ENCODE results near the gene FRYL.

FRYL gene

GRCh38 chr4:48475770-48476169 is 304.3 kb downstream of the FRYL start:
- TF ChIP-seq CTCF (IDR thresholded peaks at IDR 0.05; ENCODE audit: insufficient read depth, missing control alignments) = no peak
- DNase-seq (ENCODE audit: insufficient read length, low spot score) (no peak), FAIRE-seq (no peak)

DNA sequence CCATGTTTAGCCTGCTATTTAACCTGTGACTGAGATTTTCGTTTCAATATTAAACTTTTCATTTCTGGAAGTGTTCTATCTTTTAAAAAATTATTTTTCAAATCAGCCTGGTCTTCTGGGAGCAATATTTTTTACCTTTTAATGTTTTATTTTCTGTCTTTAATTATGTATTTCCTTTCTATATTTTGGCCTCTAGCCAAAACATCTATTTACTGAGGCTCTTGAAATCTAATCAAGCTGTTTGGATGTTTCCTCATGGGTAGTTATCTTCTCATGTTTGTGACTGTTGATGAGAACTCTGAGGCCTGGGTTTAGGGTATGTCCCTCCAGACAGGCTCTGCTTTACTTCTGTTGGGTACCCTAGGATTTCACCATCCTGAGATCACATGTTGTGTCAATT is 307.3 kb downstream of the FRYL start:
- no peak for TF ChIP-seq CTCF (IDR thresholded peaks at IDR 0.05; ENCODE audit: insufficient read depth, missing control alignments)
- DNase-seq (ENCODE audit: insufficient read length, low spot score) (no peak), FAIRE-seq (no peak)

DNA sequence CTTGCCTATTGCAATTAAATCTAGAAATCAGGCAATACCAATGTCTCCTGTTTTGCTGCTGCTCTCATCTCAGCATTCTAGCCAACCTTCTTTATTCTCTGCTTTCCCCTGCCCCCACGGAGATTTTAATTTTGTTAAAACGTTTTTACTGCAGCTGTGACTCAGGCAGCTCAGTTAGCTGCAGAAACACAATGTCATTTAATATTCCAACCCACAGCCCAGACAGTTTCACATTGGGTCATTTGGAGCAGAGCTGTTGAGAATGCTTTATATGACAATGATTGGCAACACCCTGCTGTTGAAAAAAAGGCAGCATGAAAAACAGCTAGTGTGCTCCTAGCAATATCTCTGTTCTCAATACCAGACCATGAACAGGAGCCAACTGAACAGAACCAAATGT is 309.5 kb downstream of the FRYL start:
- FAIRE-seq (no peak), DNase-seq (ENCODE audit: insufficient read length, low spot score) (no peak)
- TF ChIP-seq CTCF (IDR thresholded peaks at IDR 0.05; ENCODE audit: insufficient read depth, missing control alignments) = no peak

- FAIRE-seq (no peak), DNase-seq (ENCODE audit: insufficient read length, low spot score) (no peak)
- TF ChIP-seq CTCF (IDR thresholded peaks at IDR 0.05; ENCODE audit: insufficient read depth, missing control alignments) = no peak
Measured at GRCh38 chr4:48470137-48470536, 309.9 kb downstream of the FRYL start.

GRCh38 chr4:48467891-48468290 is 312.2 kb downstream of the FRYL start:
- no peak for FAIRE-seq
- no peak for TF ChIP-seq CTCF (IDR thresholded peaks at IDR 0.05; ENCODE audit: insufficient read depth, missing control alignments)
- no peak for DNase-seq (ENCODE audit: insufficient read length, low spot score)

DNA sequence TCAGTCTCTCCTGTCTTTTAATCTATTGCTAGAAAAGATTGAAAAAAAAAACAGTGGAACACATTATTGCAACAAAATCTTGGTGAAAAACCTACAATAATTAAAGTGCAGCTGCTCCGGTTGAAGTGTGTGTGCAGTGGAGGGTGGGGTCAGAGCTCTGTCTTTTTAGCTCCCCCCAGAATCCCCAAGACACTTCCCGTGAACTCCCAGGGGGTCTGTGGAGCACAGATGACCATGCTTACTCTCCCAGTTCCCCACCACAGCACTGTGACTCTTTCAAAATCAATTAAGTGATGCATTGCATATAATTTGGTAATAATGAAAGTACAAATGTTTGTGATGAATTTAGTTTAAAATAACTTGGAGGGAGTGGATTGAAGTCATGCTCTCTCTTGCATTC is 312.6 kb downstream of the FRYL start:
- DNase-seq (ENCODE audit: insufficient read length, low spot score) = no peak
- TF ChIP-seq CTCF (IDR thresholded peaks at IDR 0.05; ENCODE audit: insufficient read depth, missing control alignments) = no peak
- FAIRE-seq = no peak

DNA sequence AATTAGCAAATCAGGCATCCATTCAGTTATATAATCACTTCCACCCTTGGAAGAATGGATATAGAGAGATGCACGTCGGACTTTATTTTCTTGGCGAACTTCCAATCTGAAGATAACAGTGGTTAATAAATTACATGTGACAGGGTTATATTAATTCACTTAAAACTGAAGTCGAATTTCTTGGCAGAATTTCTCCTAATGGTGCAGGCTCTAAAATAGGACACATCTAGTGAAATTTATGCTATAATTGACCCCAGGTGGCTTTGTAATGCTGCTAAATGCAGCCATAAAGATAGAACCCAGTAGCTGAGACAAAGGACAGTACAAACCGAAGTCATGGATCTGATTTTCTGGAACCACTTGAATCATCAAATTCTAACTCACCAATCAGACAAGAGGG is 317.7 kb downstream of the FRYL start:
- FAIRE-seq (no peak), DNase-seq (ENCODE audit: insufficient read length, low spot score) (no peak)
- no peak for TF ChIP-seq CTCF (IDR thresholded peaks at IDR 0.05; ENCODE audit: insufficient read depth, missing control alignments)
